ENCODE measurements around the gene HEYL.

HEYL gene

DNA sequence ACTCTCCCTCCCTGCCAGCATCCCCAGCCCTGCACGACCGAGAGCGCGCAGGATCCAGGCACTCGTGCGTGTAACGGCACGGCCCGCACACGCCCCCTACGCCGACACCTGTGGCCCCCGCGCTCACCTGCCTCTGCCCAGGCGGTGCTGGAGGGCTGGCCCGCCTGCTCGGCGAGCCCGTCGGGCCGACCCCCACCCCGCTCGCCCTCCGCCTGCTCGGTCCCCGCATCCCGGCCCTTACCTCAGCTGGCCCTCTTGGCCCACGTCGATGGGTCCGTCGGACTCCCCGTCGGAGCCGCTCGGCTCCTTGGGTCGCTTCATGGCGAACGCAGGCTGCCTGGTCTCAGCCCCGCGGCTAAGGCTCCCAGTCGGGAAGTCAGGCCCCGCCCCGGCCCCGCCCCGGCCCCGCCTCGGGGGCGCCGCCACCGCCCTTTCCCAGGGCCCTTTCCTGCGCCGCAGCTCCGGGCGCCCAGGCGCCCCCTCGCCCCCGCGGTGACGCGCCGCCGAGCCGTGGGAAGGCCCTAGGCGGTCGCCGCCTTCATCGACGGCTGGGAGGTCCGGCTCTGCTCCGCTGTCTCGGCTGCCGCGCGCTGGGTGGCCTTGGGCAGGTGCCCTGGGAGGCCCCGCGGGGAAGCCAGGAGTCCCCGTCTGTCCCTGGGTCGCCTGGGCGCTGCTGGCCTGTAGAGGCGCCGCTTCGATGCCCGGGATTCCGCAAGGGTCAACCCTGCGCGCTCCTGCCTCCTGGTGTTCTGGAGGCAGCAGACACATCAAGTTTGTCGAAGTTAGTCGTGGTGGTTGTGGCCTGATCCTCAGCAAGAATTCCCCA, at the start of gene HEYL:
Gene HEYL, minus strand, starts transcription at position 339 of the 826 bp plus-strand sequence. Its CDS starts 18 bp downstream, at position 321.
- DNase-seq, result peak; percentile 82

GRCh38 chr1:39689214-39689613, 49.8 kb upstream of the HEYL start:
- no peak for DNase-seq

DNA sequence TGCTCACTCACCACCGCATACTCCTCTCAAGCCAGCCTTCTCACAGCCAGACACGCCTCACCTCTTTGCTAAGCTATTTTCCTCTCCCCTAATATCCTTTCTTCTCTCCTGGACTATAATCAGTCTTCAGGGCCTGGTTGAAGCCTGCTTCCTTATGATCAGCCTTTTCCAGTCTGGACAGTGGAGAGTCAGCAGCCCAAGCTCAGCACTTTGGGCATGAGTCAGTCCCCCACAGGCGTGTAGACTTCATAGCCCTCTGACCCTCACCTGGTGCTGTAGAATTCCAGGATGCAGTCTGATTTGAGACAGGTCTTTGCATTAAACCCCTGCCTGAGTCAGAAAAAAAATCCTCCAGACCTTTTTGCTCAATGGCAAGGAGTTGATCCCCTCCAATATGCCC, 49.3 kb upstream of the HEYL start:
- DNase-seq, result no peak

DNA sequence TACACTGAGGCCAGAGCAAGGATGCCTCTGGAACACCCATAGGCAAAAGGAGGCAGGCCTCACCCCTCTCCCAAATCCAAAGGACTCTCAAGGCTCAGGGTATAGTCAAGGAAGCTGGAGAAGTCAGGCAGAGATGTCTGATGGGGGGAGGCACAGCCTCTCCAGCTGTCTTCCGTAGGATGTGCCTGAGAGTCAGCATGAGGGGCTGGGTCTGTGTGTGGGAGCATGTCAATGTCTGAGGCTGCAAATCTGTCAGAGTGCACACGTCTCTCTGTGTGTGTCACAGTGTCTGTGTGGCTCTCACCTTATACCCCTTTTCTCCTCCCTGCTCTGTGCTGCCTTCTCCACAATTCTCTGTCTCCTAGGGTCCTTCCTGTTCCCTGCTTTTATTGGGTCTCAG, 47.8 kb upstream of the HEYL start:
- no peak for DNase-seq

- no peak for DNase-seq
These were observed 45.6 kb upstream of the HEYL start for GRCh38 chr1:39685071-39685470.

- DNase-seq, result no peak
These were observed 44.8 kb upstream of the HEYL start for GRCh38 chr1:39684313-39684664.

- DNase-seq, result no peak
These were observed 44.3 kb upstream of the HEYL start for GRCh38 chr1:39683591-39684312.

GRCh38 chr1:39681999-39682398, 42.6 kb upstream of the HEYL start:
- DNase-seq, result no peak

GRCh38 chr1:39681294-39681693, 41.9 kb upstream of the HEYL start:
- DNase-seq, result no peak

- no peak for DNase-seq
These were observed 41.3 kb upstream of the HEYL start for GRCh38 chr1:39680751-39681150.

DNA sequence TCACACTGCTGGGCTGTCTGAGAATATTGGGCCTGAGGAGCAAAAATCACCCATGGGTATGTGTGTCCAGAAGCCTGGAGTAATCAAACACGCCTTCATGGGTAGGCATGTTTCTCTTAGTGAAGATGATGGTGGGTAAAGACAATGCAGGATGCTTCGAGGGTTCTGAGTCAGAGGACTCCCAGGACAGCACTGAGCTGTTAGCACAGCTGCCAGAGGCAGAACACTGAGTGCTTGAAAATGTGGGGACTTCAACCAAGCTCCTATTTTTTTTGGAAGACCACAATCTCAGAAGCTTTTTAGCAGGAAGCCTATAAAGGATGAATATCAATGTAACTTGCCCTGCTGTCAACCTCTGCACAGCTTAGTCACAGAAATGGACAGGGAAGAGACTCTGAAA, 40.4 kb upstream of the HEYL start:
- no peak for DNase-seq

- DNase-seq, result no peak
These were observed 39.4 kb upstream of the HEYL start for GRCh38 chr1:39678889-39679288.

DNA sequence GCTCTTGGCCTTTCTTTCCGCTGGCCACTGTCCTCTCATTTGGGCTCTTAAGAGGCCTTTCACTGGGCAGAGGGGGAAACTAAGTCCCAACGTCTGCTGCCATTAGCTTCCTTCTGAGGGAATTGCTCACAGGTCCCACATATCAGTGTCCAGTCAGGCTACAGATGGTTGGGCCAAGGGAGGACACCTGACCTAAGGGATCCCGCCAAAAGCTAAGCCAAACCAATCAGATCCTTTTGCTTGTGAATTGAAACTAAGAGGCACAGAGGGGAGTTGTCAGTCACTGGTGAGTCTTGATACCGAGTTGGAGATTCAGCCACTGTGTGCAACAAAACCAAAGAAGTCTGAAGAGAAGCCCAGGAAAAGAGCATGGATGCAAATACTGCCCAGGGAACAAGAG, 38.2 kb upstream of the HEYL start:
- no peak for DNase-seq

DNA sequence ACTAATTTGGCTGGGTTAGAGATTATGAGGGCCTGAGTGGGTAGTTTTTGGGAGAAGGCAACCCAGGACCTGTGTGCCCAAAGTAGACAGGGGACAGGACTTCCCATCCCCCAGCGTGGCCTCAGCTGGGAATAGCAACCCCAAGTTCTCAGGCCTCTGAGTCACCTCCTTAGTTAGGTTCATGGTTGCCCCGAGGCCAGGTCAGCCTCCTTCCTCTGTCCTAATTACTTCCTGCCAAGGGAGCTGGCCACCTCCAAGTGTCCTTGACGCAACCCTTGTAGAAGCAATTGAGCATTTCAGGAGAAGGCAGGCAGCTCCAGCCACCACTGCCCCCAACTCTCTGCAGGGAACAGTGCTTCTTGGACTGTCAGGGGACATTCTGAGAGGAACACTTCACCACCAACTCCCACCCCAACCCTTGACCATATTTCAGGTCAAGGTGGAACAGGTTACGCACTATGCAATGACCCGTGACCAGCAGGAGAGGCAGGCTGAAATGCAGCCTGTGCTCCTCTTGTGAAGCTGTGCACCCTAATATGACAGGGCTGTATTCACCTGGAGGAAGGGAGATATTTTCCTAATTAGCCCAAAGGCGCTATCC, 37.6 kb upstream of the HEYL start:
- no peak for DNase-seq

GRCh38 chr1:39675220-39675619, 35.8 kb upstream of the HEYL start:
- no peak for DNase-seq

- DNase-seq, result no peak
These were observed 33.8 kb upstream of the HEYL start for GRCh38 chr1:39673215-39673614.

DNA sequence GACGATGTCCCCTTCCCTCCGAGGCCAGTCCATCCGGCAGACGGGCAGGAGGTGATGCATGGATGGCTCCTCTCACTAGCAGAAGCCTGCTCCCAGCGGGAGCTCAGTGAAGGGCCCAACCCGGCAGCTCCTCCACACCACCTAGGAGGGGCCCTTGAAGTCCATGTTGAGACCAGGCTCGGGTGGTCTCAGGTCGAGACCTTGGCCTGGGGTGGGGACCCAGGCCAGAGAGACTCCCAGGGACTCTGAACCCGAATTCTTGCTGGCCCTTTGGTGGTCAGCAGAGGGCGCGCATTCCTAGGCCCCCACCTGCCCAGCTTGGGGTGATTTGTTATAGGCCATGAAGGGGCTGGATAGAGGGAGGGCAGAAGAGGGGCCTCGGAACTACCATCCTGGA, 33.1 kb upstream of the HEYL start:
- no peak for DNase-seq

- DNase-seq, result peak; percentile 51
These were observed 32.5 kb upstream of the HEYL start, which contains the start of gene NT5C1A for GRCh38 chr1:39671793-39672550. NT5C1A (minus strand) TSS chr1:39672107; CDS start chr1:39672038, 69 bp downstream.

DNA sequence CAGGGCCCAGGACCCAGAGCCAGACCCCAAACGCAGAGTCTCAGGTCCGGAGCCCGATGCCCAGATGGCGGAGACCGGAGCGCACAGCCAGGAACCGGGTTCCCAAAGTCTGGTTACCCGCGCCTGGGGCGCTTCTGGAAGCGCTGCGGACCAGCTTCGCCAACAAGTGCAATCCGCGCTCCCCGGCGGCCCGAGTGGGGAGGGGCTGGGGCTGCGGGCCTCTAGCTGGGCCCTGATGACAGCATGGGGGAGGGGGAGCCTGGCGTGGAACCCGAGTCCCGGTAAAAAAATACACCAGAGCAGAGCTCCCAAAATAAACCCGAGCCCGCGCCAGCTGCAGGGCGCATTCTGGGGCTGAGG, 32.0 kb upstream of the HEYL start:
- DNase-seq, result peak; percentile 67

GRCh38 chr1:39670689-39671088, 31.2 kb upstream of the HEYL start:
- DNase-seq, result no peak

- no peak for DNase-seq
These were observed 29.5 kb upstream of the HEYL start for GRCh38 chr1:39668894-39669293.

GRCh38 chr1:39668111-39668510, 28.7 kb upstream of the HEYL start:
- DNase-seq, result no peak

DNA sequence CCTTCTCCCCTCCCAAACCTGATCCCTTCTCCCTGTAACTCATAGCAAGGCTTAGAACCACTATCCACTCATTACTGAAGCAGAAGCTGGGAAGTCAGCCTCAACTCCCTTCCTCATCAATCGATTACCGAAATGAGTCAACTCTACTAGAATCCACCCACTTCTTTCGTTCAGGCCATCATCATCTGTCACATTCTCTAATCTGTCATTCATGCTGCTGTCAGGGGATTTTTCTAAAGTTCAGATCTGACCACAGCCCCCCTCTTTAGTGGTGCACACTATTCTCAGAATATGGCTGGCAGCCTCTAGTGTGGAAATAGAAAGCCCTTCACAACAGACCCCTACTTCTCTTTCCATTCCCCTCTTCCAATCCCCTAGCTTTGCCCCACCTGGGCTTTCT, 27.3 kb upstream of the HEYL start:
- DNase-seq, result no peak
